ENCODE results near the gene CALN1.

- TF ChIP-seq CTCF (optimal IDR thresholded peaks at IDR 0.05 in 1 of 3, IDR thresholded peaks at IDR 0.05 in 1 of 3, conservative IDR thresholded peaks at IDR 0.05 in 1 of 3; ENCODE audit: extremely low read depth in 1 of 3, insufficient read depth in 2 of 3, low read length in 3 of 3) (no peak), EZH2 (IDR thresholded peaks at IDR 0.05; ENCODE audit: low read length) (no peak)
Observed at GRCh38 chr7:72098807-72099580, 313.1 kb downstream of the CALN1 start.
